Gastrocnemius medialis (tissue), 4 donors: Measurements from ENCODE around the gene PRKAG2. TPM values are rescaled to one million over a fixed set of nuclear protein-coding genes. Genes with fewer than 3 reads are reported as not detected.

Experiments used
- ATAC-seq, 2 donors: fragments of 150-250 bp; one replicate each; pipeline ENCODE4 v1.9.1; 2016
- DNase-seq, 2 donors: peaks; one replicate each; pipeline ENCODE4 v3.0.0-alpha.2; 2019
- H3K27ac ChIP-seq, 4 donors: fragments of 200-600 bp; sonication (generic); 1 replicate in 1 of 4; 2 replicates in 3 of 4; pipeline ENCODE4 v1.5.1; 2016 to 2018; ENCODE audit warnings: mild to moderate bottlenecking in 2 of 4, moderate library complexity in 1 of 4
- H3K27me3 ChIP-seq, 3 donors: fragments of 200-600 bp; sonication (generic) in 2 of 3; 1 replicate in 1 of 3; 2 replicates in 2 of 3; pipeline versions ENCODE4 v1.5.1 to v1.6.0; 2016 to 2019; ENCODE audit warnings: mild to moderate bottlenecking in 1 of 3, moderate library complexity in 1 of 3
- H3K36me3 ChIP-seq, 2 donors: fragments of 200-600 bp; sonication (generic) in 1 of 2; one replicate each; pipeline ENCODE4 v1.5.1; 2017 to 2018
- H3K4me1 ChIP-seq, 2 donors: fragments of 200-600 bp; sonication (generic) in 1 of 2; one replicate each; pipeline ENCODE4 v1.5.1; 2016 to 2017; ENCODE audit warnings: mild to moderate bottlenecking in 2 of 2
- H3K4me3 ChIP-seq, 4 donors: fragments of 200-600 bp; sonication (generic) in 3 of 4; 1 replicate in 1 of 4; 2 replicates in 3 of 4; pipeline ENCODE4 v1.5.1; 2016 to 2019; ENCODE audit warnings: mild to moderate bottlenecking in 2 of 4
- H3K9me3 ChIP-seq, 3 donors: fragments of 200-600 bp; sonication (generic) in 2 of 3; 1 replicate in 1 of 3; 2 replicates in 2 of 3; pipeline ENCODE4 v1.5.1; 2016 to 2019
- POLR2A ChIP-seq, 2 donors: fragments of 450-650 bp; IDR thresholded peaks; one replicate each; pipeline ENCODE4 v1.6.1; 2017; ENCODE audit warnings: antibody characterized with exemption in 2 of 2, mild to moderate bottlenecking in 2 of 2, moderate library complexity in 2 of 2
- in situ Hi-C, 4 donors: fragments of 200-750 bp; cut with MboI; loops; one replicate each; pipeline versions ENCODE4 v1.15.0 to v1.8.0; 2017; ENCODE audit warnings: low sequenced_read_pairs in 4 of 4
- intact Hi-C: fragments of 100-400 bp; cut with DNase I; formaldehyde crosslinking; loops from one replicate; pipeline ENCODE4 v1.15.1; 2023; ENCODE audit warnings: low total_unique reads
- total RNA-seq, 4 donors: library from RNA; depleted of rRNA; stranded (reverse); fragments of >200 nt; gene quantifications; one replicate each; pipeline versions ENCODE4 v1.1.0 to v1.2.3, GENCODE V29; 2016
- TF ChIP-seq, protein P1 (sequence below), 5 experiments: fragments of 450-650 bp in 3 of 5; fragments of 200-600 bp in 2 of 5; sonication (generic) in 2 of 5; IDR thresholded peaks in 4 of 5; conservative IDR thresholded peaks in 1 of 5; 1 replicate in 4 of 5; 2 replicates in 1 of 5; pipeline ENCODE4 v1.5.1; 2016 to 2019; ENCODE audit warnings: antibody characterized with exemption in 5 of 5, mild to moderate bottlenecking in 3 of 5, moderate library complexity in 3 of 5

Gene PRKAG2
- total RNA-seq, 4 donors from 2014 or later, result 5.3 to 32.6 (median 13.9) TPM

GRCh38 chr7:151763420-151763984, 113.4 kb downstream of the PRKAG2 start:
- H3K36me3 ChIP-seq, result no peaks in the 10 kb centered on the region
- DNase-seq (no peak), ATAC-seq (no peak)
- TF ChIP-seq, protein P1, sequence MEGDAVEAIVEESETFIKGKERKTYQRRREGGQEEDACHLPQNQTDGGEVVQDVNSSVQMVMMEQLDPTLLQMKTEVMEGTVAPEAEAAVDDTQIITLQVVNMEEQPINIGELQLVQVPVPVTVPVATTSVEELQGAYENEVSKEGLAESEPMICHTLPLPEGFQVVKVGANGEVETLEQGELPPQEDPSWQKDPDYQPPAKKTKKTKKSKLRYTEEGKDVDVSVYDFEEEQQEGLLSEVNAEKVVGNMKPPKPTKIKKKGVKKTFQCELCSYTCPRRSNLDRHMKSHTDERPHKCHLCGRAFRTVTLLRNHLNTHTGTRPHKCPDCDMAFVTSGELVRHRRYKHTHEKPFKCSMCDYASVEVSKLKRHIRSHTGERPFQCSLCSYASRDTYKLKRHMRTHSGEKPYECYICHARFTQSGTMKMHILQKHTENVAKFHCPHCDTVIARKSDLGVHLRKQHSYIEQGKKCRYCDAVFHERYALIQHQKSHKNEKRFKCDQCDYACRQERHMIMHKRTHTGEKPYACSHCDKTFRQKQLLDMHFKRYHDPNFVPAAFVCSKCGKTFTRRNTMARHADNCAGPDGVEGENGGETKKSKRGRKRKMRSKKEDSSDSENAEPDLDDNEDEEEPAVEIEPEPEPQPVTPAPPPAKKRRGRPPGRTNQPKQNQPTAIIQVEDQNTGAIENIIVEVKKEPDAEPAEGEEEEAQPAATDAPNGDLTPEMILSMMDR (IDR thresholded peaks at IDR 0.05 in 4 of 5, conservative IDR thresholded peaks at IDR 0.05 in 1 of 5), result no peak
- TF ChIP-seq POLR2A (IDR thresholded peaks at IDR 0.05), result no peak
- H3K4me1 ChIP-seq, result no peaks in the 10 kb centered on the region
- no peaks in the 10 kb centered on the region for H3K9me3 ChIP-seq
- in situ Hi-C loops (loop anchor here (5.0 to 25.0 kb wide), 3 partner anchors 136 to 401 kb away; no protein-coding TSS in a partner anchor), intact Hi-C loops (no loop called here)
- H3K27ac ChIP-seq, result no peak overlapping the region
- no peaks in the 10 kb centered on the region for H3K27me3 ChIP-seq
- no peak overlapping the region for H3K4me3 ChIP-seq

DNA sequence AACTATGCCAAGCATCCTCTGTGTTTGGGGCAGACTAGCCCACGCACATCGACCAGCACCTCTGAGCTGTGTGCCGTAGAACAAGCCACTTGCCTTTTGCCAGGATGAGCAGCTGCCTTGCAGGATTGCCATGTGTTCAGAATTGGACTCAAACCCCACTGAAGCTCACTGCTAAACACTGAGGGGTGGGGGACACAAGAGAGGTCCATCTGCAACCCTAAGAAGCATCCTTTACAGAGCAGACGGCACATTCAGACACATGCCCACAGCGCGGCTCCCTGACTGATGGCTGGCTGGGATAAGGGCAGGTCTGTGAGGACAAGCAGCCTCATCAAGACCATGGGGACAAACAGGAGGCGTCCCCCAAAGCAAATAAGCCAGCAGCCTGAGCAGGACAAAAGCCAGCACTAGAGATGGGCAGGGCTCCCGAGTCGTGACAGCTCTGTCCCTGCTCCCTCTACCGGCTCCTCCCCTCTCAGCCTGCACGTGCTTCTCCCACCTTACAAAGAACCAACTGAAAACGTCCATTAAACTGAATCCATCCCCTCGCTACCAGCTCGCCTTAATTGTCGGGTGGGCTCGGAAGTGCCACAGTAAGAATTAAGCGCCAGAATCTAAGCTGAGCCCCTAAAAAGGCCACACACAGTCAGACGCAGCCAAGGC, 114.2 kb downstream of the PRKAG2 start:
- intact Hi-C loops (no loop called here), in situ Hi-C loops (loop anchor here (5.0 to 25.0 kb wide), 3 partner anchors 135 to 400 kb away; no protein-coding TSS in a partner anchor)
- H3K36me3 ChIP-seq, result no peaks in the 10 kb centered on the region
- TF ChIP-seq, protein P1 (IDR thresholded peaks at IDR 0.05 in 4 of 5, conservative IDR thresholded peaks at IDR 0.05 in 1 of 5), result no peak
- TF ChIP-seq POLR2A (IDR thresholded peaks at IDR 0.05), result no peak
- H3K9me3 ChIP-seq, result no peaks in the 10 kb centered on the region
- H3K4me1 ChIP-seq, result no peaks in the 10 kb centered on the region
- H3K4me3 ChIP-seq, result no peak overlapping the region
- no peaks in the 10 kb centered on the region for H3K27me3 ChIP-seq
- H3K27ac ChIP-seq, result no peak overlapping the region
- no peak for ATAC-seq
- DNase-seq, result no peak

GRCh38 chr7:151761957-151762356, 115.0 kb downstream of the PRKAG2 start:
- intact Hi-C loops (loop anchor here (2.0 kb wide), 1 partner anchor 395 kb away; no protein-coding TSS in a partner anchor), in situ Hi-C loops (loop anchor here (5.0 to 25.0 kb wide), 3 partner anchors 135 to 400 kb away; no protein-coding TSS in a partner anchor)
- no peak for DNase-seq
- TF ChIP-seq POLR2A (IDR thresholded peaks at IDR 0.05), result no peak
- TF ChIP-seq, protein P1 (IDR thresholded peaks at IDR 0.05 in 4 of 5, conservative IDR thresholded peaks at IDR 0.05 in 1 of 5), result no peak
- ATAC-seq, result no peak
- H3K4me3 ChIP-seq, result no peak overlapping the region
- no peaks in the 10 kb centered on the region for H3K4me1 ChIP-seq
- H3K27ac ChIP-seq, result no peak overlapping the region
- no peaks in the 10 kb centered on the region for H3K9me3 ChIP-seq
- H3K36me3 ChIP-seq, result no peaks in the 10 kb centered on the region
- no peaks in the 10 kb centered on the region for H3K27me3 ChIP-seq

- TF ChIP-seq, protein P1 (IDR thresholded peaks at IDR 0.05 in 4 of 5, conservative IDR thresholded peaks at IDR 0.05 in 1 of 5), result no peak
- no peak for TF ChIP-seq POLR2A (IDR thresholded peaks at IDR 0.05)
- in situ Hi-C loops, result loop anchor here (5.0 to 25.0 kb wide), 3 partner anchors 134 to 399 kb away; no protein-coding TSS in a partner anchor
- no peaks in the 10 kb centered on the region for H3K27me3 ChIP-seq
- DNase-seq, result no peak
- H3K9me3 ChIP-seq, result no peaks in the 10 kb centered on the region
- H3K4me1 ChIP-seq, result no peaks in the 10 kb centered on the region
- intact Hi-C loops, result loop anchor here (2.0 kb wide), 1 partner anchor 394 kb away; no protein-coding TSS in a partner anchor
- H3K36me3 ChIP-seq, result no peaks in the 10 kb centered on the region
- no peak for ATAC-seq
- H3K27ac ChIP-seq, result no peak overlapping the region
- no peak overlapping the region for H3K4me3 ChIP-seq
Observed at GRCh38 chr7:151761231-151761630, 115.7 kb downstream of the PRKAG2 start.
